HCT116 (cell line): ENCODE data around the gene GGACT. TPM values are rescaled to one million over a fixed set of nuclear protein-coding genes. Genes with fewer than 3 reads are reported as not detected.
"Not testable (repeated sequence)": the region's sequence is repeated elsewhere in the genome, so short reads cannot be mapped to it uniquely, and the experiment has no call there.

Experiments
- ATAC-seq: fragments of 200-7000 bp; cut with Tn5 transposase; 2 replicates; pipeline ENCODE4 v1.9.1; 2020; ENCODE audit warnings: mild to moderate bottlenecking, moderate library complexity
- BruUV-seq: library from RNA; stranded (reverse); fragments of 400-500 nt; replicated peaks from 2 replicates; lab custom pipeline; 2021; lab: Mats Ljungman, UMichigan
- CTCF ChIA-PET: fragments of 300-600 bp; sonication (Branson Sonifier 250); formaldehyde crosslinking; loops from one replicate; lab custom pipeline; 2021; ENCODE audit warnings: antibody characterized with exemption; lab: Charles Lee
- POLR2A ChIA-PET: fragments of 300-600, 350-600 bp; sonication (Branson Sonifier 250); formaldehyde crosslinking; loops from one replicate; lab custom pipeline; 2021; ENCODE audit warnings: antibody characterized with exemption; lab: Charles Lee
- RAD21 ChIA-PET, 2 experiments: fragments of 300-600 bp; sonication (Branson Sonifier 250); formaldehyde crosslinking; loops; one replicate each; lab custom pipeline; 2023; ENCODE audit warnings: low total read pairs in 2 of 2; ENCODE audit not compliant: uncharacterized antibody in 2 of 2, unreplicated experiment in 2 of 2, low non-redundant PET in 1 of 2; lab: Charles Lee
- DNase-seq: peaks from one replicate; pipeline ENCODE4 v3.0.0-alpha.2; 2010; ENCODE audit warnings: low read depth, low spot score
- H2AFZ ChIP-seq: fragments of 200-600 bp; shearing (Covaris generic), sonication (generic); 2 replicates; pipeline ENCODE4 v1.6.1; 2017; ENCODE audit warnings: low read depth, mixed run types, mixed read lengths, antibody characterized with exemption, low read length; ENCODE audit not compliant: poor library complexity, severe bottlenecking
- H3K27ac ChIP-seq: 2 replicates; pipeline ENCODE4 v1.5.1; 2012; ENCODE audit warnings: low read depth, low read length
- H3K27me3 ChIP-seq: fragments of 200-600 bp; sonication (generic); 2 replicates; pipeline ENCODE4 v1.6.1; 2016; ENCODE audit warnings: mixed run types, low read length, mixed read lengths; ENCODE audit not compliant: insufficient read depth
- H3K36me3 ChIP-seq, 2 experiments: fragments of 200-500 bp in 1 of 2; fragments of 200-600 bp in 1 of 2; sonication (Bioruptor generic) in 1 of 2; sonication (generic) in 1 of 2; 2 replicates each; pipeline versions ENCODE4 v1.5.1 to v1.6.1; 2014 to 2016; ENCODE audit warnings: low read length in 2 of 2, inconsistent platforms in 1 of 2, mixed read lengths in 1 of 2, mixed run types in 1 of 2; ENCODE audit not compliant: insufficient read depth in 2 of 2, control insufficient read depth in 1 of 2
- H3K4me1 ChIP-seq, 2 experiments: fragments of 200-600 bp in 1 of 2; sonication (generic) in 1 of 2; 2 replicates each; pipeline versions ENCODE4 v1.5.1 to v1.6.1; 2012 to 2017; ENCODE audit warnings: low read length in 2 of 2, inconsistent platforms in 1 of 2, mild to moderate bottlenecking in 1 of 2, mixed read lengths in 1 of 2, mixed run types in 1 of 2, moderate library complexity in 1 of 2; ENCODE audit not compliant: insufficient read depth in 2 of 2, control insufficient read depth in 1 of 2
- H3K4me2 ChIP-seq: fragments of 200-600 bp; sonication (generic); 2 replicates; pipeline ENCODE4 v1.6.1; 2017; ENCODE audit warnings: mixed run types, low read length, mixed read lengths
- H3K4me3 ChIP-seq, 2 experiments: fragments of 200-600 bp in 1 of 2; sonication (generic) in 1 of 2; replicated peaks in 1 of 2; 2 replicates each; pipeline ENCODE4 v1.5.1; 2011 to 2016; ENCODE audit warnings: low read length in 2 of 2, control low read depth in 1 of 2, low read depth in 1 of 2, mild to moderate bottlenecking in 1 of 2, mixed read lengths in 1 of 2, mixed run types in 1 of 2
- H3K79me2 ChIP-seq: fragments of 200-600 bp; sonication (generic); 2 replicates; pipeline ENCODE4 v1.6.1; 2017; ENCODE audit warnings: mild to moderate bottlenecking, mixed run types, low read length, moderate library complexity, mixed read lengths; ENCODE audit not compliant: insufficient read depth
- H3K9ac ChIP-seq: fragments of 200-600 bp; sonication (generic); 2 replicates; pipeline ENCODE4 v1.6.1; 2016; ENCODE audit warnings: low read length, mixed read lengths
- H3K9me2 ChIP-seq: fragments of 200-600 bp; sonication (generic), shearing (Covaris generic); 2 replicates; pipeline ENCODE4 v1.6.1; 2017; ENCODE audit warnings: mixed run types, mild to moderate bottlenecking, moderate library complexity; ENCODE audit not compliant: insufficient read depth
- H3K9me3 ChIP-seq, 2 experiments: fragments of 200-500 bp in 1 of 2; fragments of 200-600 bp in 1 of 2; sonication (Bioruptor generic) in 1 of 2; sonication (generic) in 1 of 2; 2 replicates each; pipeline ENCODE4 v1.6.1; 2014 to 2017; ENCODE audit warnings: low read length in 2 of 2, mixed read lengths in 2 of 2, inconsistent platforms in 1 of 2, low read depth in 1 of 2, mild to moderate bottlenecking in 1 of 2, mixed run types in 1 of 2, moderate library complexity in 1 of 2; ENCODE audit not compliant: control insufficient read depth in 1 of 2, insufficient read depth in 1 of 2
- H4K20me1 ChIP-seq: fragments of 200-600 bp; sonication (generic), shearing (Covaris generic); 2 replicates; pipeline ENCODE4 v1.6.1; 2017; ENCODE audit warnings: mixed run types, mild to moderate bottlenecking, moderate library complexity; ENCODE audit not compliant: insufficient read depth
- CTCF ChIP-seq, 3 experiments: fragments of 200-600 bp in 1 of 3; sonication (generic) in 1 of 3; IDR thresholded peaks in 2 of 3; conservative IDR thresholded peaks in 1 of 3; 2 replicates each; pipeline ENCODE4 v1.5.1; 2012 to 2017; ENCODE audit warnings: low read depth in 2 of 3, low read length in 2 of 3, antibody characterized with exemption in 1 of 3, borderline replicate concordance in 1 of 3, control low read depth in 1 of 3, mild to moderate bottlenecking in 1 of 3, mixed read lengths in 1 of 3, mixed run types in 1 of 3, moderate library complexity in 1 of 3; ENCODE audit not compliant: insufficient read depth in 1 of 3
- JUND ChIP-seq: IDR thresholded peaks from 2 replicates; pipeline ENCODE4 v1.6.1; 2012
- RAD21 ChIP-seq: IDR thresholded peaks from 2 replicates; pipeline ENCODE4 v1.6.1; 2012; ENCODE audit warnings: low read depth, mild to moderate bottlenecking
- TCF7L2 ChIP-seq: IDR thresholded peaks from 2 replicates; pipeline ENCODE4 v1.7.0; 2011; ENCODE audit warnings: borderline replicate concordance, inconsistent platforms; ENCODE audit not compliant: insufficient read depth, insufficient read length; ENCODE audit errors: extremely low read depth
- intact Hi-C: fragments of 100-400 bp; cut with micrococcal nuclease; formaldehyde crosslinking; loops from 2 replicates; pipeline ENCODE4 v1.10.0; 2022
- total RNA-seq: library from RNA; stranded (reverse); gene quantifications from one replicate; pipeline ENCODE4 v1.2.1, GENCODE V29; 2021; ENCODE audit not compliant: unreplicated experiment

Gene GGACT
- total RNA-seq, 1 experiment from 2014 or later, result 5.0 TPM

- TF ChIP-seq TCF7L2, result no peak
Observed at GRCh38 chr13:100580045-100580444, 8.5 kb downstream of the GGACT start (continued).

GRCh38 chr13:100577239-100577638 lies 11.3 kb downstream of the GGACT start:
- intact Hi-C loops, RAD21 ChIA-PET, POLR2A ChIA-PET, CTCF ChIA-PET, H3K9ac ChIP-seq, H3K4me2 ChIP-seq, H3K79me2 ChIP-seq, DNase-seq, H3K4me3 ChIP-seq, H2AFZ ChIP-seq, H3K36me3 ChIP-seq, H3K27ac ChIP-seq, ATAC-seq, H4K20me1 ChIP-seq, H3K4me1 ChIP-seq, H3K9me3 ChIP-seq, H3K9me2 ChIP-seq, H3K27me3 ChIP-seq, BruUV-seq: not testable (repeated sequence)

GRCh38 chr13:100573121-100573520 lies 15.5 kb downstream of the GGACT start:
- ChIA-PET CTCF (interaction anchor here (0.9 to 1.3 kb wide), 10 partner anchors 9 to 918 kb away, joined by 3 to 8 read pairs (median 3); no protein-coding TSS in a partner anchor), RAD21 (interaction anchor here in 1 of 2 experiments (1.0 kb wide), 1 partner anchor 555 kb away, joined by 3 read pairs; no protein-coding TSS in a partner anchor)
- Histone ChIP-seq H3K9me2 (no peaks in the 10 kb centered on the region), H3K79me2 (no peaks in the 10 kb centered on the region), H2AFZ (no peak overlapping the region), H3K4me2 (no peak overlapping the region), H3K36me3 (no peaks in the 10 kb centered on the region), H3K27ac (no peak overlapping the region), H3K4me3 (no peak overlapping the region), H3K9ac (no peak overlapping the region)
- DNase-seq, result peak; percentile 75
- intact Hi-C loops, result loop anchor here (2.0 kb wide), 1 partner anchor 554 kb away; no protein-coding TSS in a partner anchor
- TF ChIP-seq CTCF (IDR thresholded peaks at IDR 0.05 in 2 of 3, conservative IDR thresholded peaks at IDR 0.05 in 1 of 3; ENCODE audit: borderline replicate concordance in 1 of 3, insufficient read depth in 1 of 3, low read depth in 2 of 3, low read length in 2 of 3) (peak; percentile 58 to 81 (median 73); a peak in 5 of 6 replicates), JUND (no peak), RAD21 (peak; percentile 68)
- TF ChIP-seq, all 23 proteins: peak for 2
- no peaks in the 10 kb centered on the region for H3K9me3 ChIP-seq
- no peaks in the 10 kb centered on the region for H3K4me1 ChIP-seq
- peak; percentile 98 for ATAC-seq
- POLR2A ChIA-PET, result no interaction called here
- no peaks in the 10 kb centered on the region for H4K20me1 ChIP-seq
- H3K27me3 ChIP-seq, result no peaks in the 10 kb centered on the region
- BruUV-seq, result no TSS peak
